ENCODE data around the gene MGRN1. TPM values are rescaled to one million over a fixed set of nuclear protein-coding genes. Genes with fewer than 3 reads are reported as not detected.

Gene MGRN1
- total RNA-seq, 1 experiment from 2014 or later, result 72.3 TPM

GRCh38 chr16:4704491-4704890 lies 79.9 kb downstream of the MGRN1 start:
- no peaks in the 10 kb centered on the region for H3K9me3 ChIP-seq
- DNase-seq, result no peak
- peaks cover 35% of the 10 kb centered on the region for H3K36me3 Mint-ChIP-seq (ENCODE audit: insufficient read depth, unreplicated experiment)
- no peaks in the 10 kb centered on the region; the same call in 1 of the 2 replicates for H3K36me3 ChIP-seq (ENCODE audit: control insufficient read depth, insufficient read depth, low read length)
- no peak overlapping the region for H3K27ac Mint-ChIP-seq (ENCODE audit: unreplicated experiment)
- no TSS peak for BruUV-seq (replicated peaks)
- TF ChIP-seq, protein P1, sequence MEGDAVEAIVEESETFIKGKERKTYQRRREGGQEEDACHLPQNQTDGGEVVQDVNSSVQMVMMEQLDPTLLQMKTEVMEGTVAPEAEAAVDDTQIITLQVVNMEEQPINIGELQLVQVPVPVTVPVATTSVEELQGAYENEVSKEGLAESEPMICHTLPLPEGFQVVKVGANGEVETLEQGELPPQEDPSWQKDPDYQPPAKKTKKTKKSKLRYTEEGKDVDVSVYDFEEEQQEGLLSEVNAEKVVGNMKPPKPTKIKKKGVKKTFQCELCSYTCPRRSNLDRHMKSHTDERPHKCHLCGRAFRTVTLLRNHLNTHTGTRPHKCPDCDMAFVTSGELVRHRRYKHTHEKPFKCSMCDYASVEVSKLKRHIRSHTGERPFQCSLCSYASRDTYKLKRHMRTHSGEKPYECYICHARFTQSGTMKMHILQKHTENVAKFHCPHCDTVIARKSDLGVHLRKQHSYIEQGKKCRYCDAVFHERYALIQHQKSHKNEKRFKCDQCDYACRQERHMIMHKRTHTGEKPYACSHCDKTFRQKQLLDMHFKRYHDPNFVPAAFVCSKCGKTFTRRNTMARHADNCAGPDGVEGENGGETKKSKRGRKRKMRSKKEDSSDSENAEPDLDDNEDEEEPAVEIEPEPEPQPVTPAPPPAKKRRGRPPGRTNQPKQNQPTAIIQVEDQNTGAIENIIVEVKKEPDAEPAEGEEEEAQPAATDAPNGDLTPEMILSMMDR (IDR thresholded peaks at IDR 0.05; ENCODE audit: insufficient read depth in 1 of 2, low read depth in 1 of 2, low read length in 1 of 2, severe bottlenecking in 1 of 2, unreplicated experiment in 1 of 2), result no peak
- no peaks in the 10 kb centered on the region for H3K27me3 ChIP-seq (replicated peaks; ENCODE audit: control insufficient read depth, insufficient read depth, low read length)
- H3K4me3 ChIP-seq (ENCODE audit: low read depth, low read length), result no peak overlapping the region
- no peaks in the 10 kb centered on the region for H3K4me1 ChIP-seq
- ChIA-PET POLR2A (no interaction called here), CTCF (interaction anchor here (0.6 kb wide), 1 partner anchor 1428 kb away, joined by 4 read pairs; no protein-coding TSS in a partner anchor)
- intact Hi-C loops (cut with micrococcal nuclease; ENCODE audit: unreplicated experiment), result no loop called here
- H3K4me1 Mint-ChIP-seq (ENCODE audit: low read depth, unreplicated experiment), result no peaks in the 10 kb centered on the region
- no peak overlapping the region for H3K4me3 Mint-ChIP-seq (ENCODE audit: unreplicated experiment)
- no peaks in the 10 kb centered on the region for H3K27me3 Mint-ChIP-seq (ENCODE audit: insufficient read depth, unreplicated experiment)
- H3K9me3 Mint-ChIP-seq (ENCODE audit: unreplicated experiment), result no peaks in the 10 kb centered on the region

DNA sequence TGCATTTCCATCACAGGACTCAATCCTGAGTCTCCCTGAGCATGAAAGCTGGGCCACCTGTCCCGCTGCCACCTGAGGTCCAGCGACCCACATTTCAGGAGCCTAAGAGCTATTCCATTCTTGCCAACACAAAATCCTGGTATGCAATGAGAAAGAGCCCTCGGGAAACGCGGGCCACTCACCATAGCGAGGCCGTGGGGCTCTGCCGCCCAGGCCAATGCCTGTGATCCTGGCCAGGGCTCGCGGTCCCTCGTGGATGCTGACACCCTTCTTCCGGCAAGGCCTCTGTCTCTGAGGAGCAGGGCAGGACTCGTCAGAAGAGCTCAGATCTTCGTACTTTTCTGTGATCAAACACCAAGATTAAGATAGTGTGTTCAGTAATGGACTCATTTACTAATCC lies 80.3 kb downstream of the MGRN1 start:
- peaks cover 31% of the 10 kb centered on the region for H3K36me3 Mint-ChIP-seq (ENCODE audit: insufficient read depth, unreplicated experiment)
- no peak overlapping the region for H3K27ac Mint-ChIP-seq (ENCODE audit: unreplicated experiment)
- no TSS peak for BruUV-seq (replicated peaks)

DNA sequence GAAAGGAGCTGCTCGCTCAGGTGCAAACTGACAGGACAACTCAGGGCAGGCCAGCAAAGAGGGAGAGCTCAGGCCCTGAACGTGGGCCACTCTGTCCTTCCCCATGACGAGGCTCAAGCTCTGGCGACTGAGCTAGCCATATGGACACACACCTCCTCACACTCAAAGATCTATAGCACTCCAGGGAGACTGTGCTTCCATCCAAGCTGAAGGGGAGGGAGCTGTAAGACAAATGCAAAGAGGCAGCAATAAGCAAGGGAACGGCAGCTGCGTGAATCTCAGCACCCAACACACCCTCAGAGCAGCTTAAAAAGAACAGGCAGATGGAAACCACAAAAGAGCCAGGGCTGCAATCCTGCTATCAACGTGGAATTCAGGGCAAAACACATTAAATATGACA lies 82.2 kb downstream of the MGRN1 start:
- ChIA-PET POLR2A (no interaction called here), CTCF (no interaction called here)
- no peaks in the 10 kb centered on the region; the same call in 1 of the 2 replicates for H3K36me3 ChIP-seq (ENCODE audit: control insufficient read depth, insufficient read depth, low read length)
- no TSS peak for BruUV-seq (replicated peaks)
- intact Hi-C loops (cut with micrococcal nuclease; ENCODE audit: unreplicated experiment), result no loop called here
- Mint-ChIP-seq H3K9me3 (ENCODE audit: unreplicated experiment) (no peaks in the 10 kb centered on the region), H3K4me3 (ENCODE audit: unreplicated experiment) (no peak overlapping the region), H3K4me1 (ENCODE audit: low read depth, unreplicated experiment) (no peaks in the 10 kb centered on the region), H3K27ac (ENCODE audit: unreplicated experiment) (no peak overlapping the region), H3K27me3 (ENCODE audit: insufficient read depth, unreplicated experiment) (no peaks in the 10 kb centered on the region), H3K36me3 (ENCODE audit: insufficient read depth, unreplicated experiment) (peaks cover 37% of the 10 kb centered on the region)
- no peaks in the 10 kb centered on the region for H3K9me3 ChIP-seq
- H3K27me3 ChIP-seq (replicated peaks; ENCODE audit: control insufficient read depth, insufficient read depth, low read length), result no peaks in the 10 kb centered on the region
- no peaks in the 10 kb centered on the region for H3K4me1 ChIP-seq
- TF ChIP-seq, protein P1 (IDR thresholded peaks at IDR 0.05; ENCODE audit: insufficient read depth in 1 of 2, low read depth in 1 of 2, low read length in 1 of 2, severe bottlenecking in 1 of 2, unreplicated experiment in 1 of 2), result no peak
- no peak for DNase-seq
- H3K4me3 ChIP-seq (ENCODE audit: low read depth, low read length), result no peak overlapping the region

More for the DNA sequence above, 80.3 kb downstream of the MGRN1 start:
- Mint-ChIP-seq H3K4me1 (ENCODE audit: low read depth, unreplicated experiment) (no peaks in the 10 kb centered on the region), H3K9me3 (ENCODE audit: unreplicated experiment) (no peaks in the 10 kb centered on the region), H3K4me3 (ENCODE audit: unreplicated experiment) (no peak overlapping the region), H3K27me3 (ENCODE audit: insufficient read depth, unreplicated experiment) (no peaks in the 10 kb centered on the region)
- Histone ChIP-seq H3K36me3 (ENCODE audit: control insufficient read depth, insufficient read depth, low read length) (no peaks in the 10 kb centered on the region; the same call in 1 of the 2 replicates), H3K27me3 (replicated peaks; ENCODE audit: control insufficient read depth, insufficient read depth, low read length) (no peaks in the 10 kb centered on the region), H3K9me3 (no peaks in the 10 kb centered on the region), H3K4me1 (no peaks in the 10 kb centered on the region), H3K4me3 (ENCODE audit: low read depth, low read length) (no peak overlapping the region)
- POLR2A ChIA-PET, result no interaction called here
- TF ChIP-seq, protein P1 (IDR thresholded peaks at IDR 0.05; ENCODE audit: insufficient read depth in 1 of 2, low read depth in 1 of 2, low read length in 1 of 2, severe bottlenecking in 1 of 2, unreplicated experiment in 1 of 2), result no peak
- no peak for DNase-seq
- intact Hi-C loops (cut with micrococcal nuclease; ENCODE audit: unreplicated experiment), result no loop called here
- CTCF ChIA-PET, result interaction anchor here (0.6 kb wide), 1 partner anchor 1429 kb away, joined by 4 read pairs; no protein-coding TSS in a partner anchor
